Activated CD4-positive, alpha-beta T cell treated with anti-CD3 and anti-CD28 coated beads, Interleukin-10, Interleukin-2, amounts not matched to agents 100 ng/mL and 50 ng/mL, durations not matched to agents 16 hours and 8 hours (primary cell): ENCODE results near the gene WWC1.

ENCODE experiments used
- DNase-seq: peaks from one replicate; pipeline ENCODE4 v3.0.0-alpha.2; 2020

WWC1 gene

GRCh38 chr5:168451565-168451964, 160.1 kb downstream of the WWC1 start:
- no peak for DNase-seq

GRCh38 chr5:168455201-168455600, 163.8 kb downstream of the WWC1 start:
- no peak for DNase-seq

- DNase-seq, result no peak
Measured at GRCh38 chr5:168457542-168457941, 166.1 kb downstream of the WWC1 start.

DNA sequence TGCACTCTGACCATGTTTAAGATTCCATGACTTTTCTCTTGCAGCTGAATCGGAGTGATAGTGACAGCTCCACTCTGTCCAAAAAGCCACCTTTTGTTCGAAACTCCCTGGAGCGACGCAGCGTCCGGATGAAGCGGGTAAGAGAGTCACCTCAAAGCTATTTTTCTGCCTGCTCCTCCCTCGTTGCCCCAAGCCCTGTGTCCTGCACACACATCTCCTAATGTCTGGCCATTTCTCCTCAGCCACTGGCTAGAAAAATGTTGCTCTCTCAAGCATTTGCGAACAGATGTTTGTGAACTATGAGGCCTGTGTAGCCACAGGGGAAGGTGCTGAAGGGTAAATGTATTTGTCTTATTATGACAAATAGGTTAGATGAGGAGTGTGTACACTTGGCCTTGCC, 169.2 kb downstream of the WWC1 start:
- DNase-seq, result no peak

DNA sequence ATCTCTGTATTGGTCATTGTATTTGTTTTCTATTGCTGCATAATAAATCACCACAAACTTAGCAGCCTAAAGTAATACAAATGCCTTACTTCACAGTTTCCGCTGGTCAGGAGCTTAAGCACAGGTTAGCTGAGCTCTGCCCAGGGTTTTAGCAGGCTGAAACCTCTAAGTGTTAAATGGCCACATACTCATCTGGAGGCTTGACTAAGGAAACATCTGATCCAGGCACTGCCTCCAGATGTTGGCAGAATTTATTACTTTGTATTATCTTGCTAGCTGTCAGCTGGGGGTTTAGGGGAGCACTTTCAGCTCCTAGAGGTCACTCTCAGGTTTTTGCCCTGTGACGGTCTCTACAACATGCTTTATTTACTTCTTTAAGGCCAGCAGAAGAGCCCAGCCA, 171.6 kb downstream of the WWC1 start:
- no peak for DNase-seq

- no peak for DNase-seq
Measured at GRCh38 chr5:168464214-168464613, 172.8 kb downstream of the WWC1 start.

DNA sequence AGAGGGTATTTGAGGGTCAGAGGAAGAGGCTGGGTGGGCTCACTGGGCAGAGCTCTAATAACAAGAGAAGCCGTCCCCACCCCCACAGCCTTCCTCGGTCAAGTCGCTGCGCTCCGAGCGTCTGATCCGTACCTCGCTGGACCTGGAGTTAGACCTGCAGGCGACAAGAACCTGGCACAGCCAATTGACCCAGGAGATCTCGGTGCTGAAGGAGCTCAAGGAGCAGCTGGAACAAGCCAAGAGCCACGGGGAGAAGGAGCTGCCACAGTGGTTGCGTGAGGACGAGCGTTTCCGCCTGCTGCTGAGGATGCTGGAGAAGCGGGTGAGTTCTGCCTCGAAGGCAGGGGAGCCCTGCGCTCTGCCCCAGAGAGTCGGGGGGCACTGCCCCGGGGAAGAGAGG, 173.2 kb downstream of the WWC1 start:
- no peak for DNase-seq

DNA sequence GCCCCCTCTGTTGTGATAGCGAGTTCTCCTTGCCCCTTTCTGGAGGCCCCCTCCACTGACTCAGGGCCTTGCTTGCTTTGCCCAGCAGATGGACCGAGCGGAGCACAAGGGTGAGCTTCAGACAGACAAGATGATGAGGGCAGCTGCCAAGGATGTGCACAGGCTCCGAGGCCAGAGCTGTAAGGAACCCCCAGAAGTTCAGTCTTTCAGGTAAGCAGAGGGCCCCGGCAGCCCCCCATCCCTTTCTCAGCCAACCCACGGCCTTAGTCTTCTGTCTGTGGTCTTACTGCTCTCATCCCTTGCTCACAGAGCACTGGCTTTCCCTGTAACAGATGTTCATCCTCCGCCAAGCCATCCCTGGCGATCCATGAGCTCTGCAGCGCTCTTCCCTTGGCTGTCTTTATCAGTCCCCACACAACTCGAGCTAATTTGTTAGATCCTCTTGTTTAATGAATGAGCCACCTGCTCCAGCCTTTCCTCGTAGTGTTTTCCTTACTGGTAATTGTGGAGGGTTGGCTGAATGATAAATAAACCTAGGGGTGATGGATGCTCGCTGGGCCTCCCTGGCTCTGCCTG, 176.4 kb downstream of the WWC1 start:
- DNase-seq, result no peak

DNA sequence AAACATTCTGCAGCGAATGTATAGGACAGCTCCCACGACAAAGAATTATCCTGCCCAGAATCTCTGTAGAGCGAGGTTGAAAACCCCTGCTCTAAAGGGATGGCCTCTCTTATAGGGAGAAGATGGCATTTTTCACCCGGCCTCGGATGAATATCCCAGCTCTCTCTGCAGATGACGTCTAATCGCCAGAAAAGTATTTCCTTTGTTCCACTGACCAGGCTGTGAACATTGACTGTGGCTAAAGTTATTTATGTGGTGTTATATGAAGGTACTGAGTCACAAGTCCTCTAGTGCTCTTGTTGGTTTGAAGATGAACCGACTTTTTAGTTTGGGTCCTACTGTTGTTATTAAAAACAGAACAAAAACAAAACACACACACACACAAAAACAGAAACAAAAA, 177.4 kb downstream of the WWC1 start:
- DNase-seq, result no peak

DNA sequence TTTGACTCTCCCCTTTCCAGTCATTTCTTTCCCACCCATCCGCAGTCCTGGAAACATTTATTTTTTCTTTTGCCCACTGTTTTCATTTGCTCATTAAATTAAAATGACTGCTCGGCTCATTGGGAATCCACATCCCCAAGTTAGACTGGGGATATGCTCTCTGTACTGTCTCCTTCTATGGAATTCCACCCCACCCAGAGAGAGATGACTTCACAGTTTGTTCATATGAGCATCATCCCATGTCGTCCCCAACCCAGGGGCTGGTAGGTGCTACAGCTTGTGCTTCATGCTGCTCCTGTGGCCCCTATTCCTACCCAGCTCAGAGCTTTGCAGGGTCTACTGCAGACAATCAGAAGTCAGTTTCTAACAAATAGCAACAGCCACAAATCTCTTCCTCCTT, 178.4 kb downstream of the WWC1 start:
- DNase-seq, result no peak

DNA sequence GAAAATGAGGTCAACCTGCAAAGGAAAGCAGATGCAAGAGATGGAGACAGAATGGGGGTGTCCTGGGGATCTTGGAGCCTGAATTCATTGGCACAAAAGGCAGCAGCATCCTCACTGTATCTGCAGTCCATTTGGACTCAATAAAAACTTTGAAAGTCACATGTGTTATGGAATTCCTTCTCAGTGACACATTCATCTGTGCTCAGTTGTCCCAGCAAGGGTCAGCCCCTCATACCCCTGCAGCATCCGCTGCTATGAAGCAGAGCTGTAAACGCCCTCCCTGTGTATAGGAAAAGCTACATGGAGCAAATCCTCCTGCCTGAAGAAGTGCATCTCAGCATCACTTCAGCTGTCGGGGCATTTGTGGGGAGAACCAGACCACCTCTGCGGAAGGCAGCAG, 180.3 kb downstream of the WWC1 start:
- DNase-seq, result no peak

DNA sequence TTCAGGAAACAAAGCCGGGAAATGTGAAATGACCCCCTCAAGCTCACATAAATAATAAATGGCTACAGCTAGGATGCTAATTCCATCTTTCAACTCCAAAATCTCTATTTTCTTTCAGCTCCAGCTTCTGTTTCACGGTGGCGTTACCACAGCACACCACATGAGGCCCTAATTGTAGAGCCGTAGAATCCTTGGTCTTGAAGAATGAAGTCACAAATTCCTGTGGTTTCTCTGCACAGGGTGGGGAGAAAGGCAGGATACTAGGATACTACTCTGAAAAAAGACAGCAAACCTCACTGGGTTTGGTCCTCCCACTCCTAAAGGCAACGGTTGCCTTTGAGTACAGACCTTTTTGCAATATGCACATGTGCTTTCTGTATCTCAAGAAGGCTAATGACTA, 180.9 kb downstream of the WWC1 start:
- DNase-seq, result no peak

GRCh38 chr5:168474319-168474718, 182.9 kb downstream of the WWC1 start:
- no peak for DNase-seq

DNA sequence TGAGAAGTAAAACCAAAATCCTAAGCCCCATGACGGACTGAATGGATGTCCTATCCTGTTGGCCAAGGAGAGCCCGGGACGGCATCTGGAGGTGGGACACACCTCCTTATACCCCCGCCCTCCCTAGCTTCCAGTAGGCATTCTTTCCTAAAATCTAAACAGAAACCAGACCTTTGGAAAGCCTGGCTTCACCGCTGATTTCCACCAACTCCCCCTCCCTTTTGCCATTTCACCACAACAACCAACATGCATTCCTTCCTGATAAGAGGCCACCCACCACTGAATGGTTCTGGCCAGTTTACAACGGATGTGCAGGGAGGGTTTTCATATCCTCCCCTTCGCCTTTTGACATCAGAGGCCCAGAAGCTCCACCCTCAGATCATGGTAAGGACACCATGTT, 185.6 kb downstream of the WWC1 start:
- no peak for DNase-seq

- DNase-seq, result no peak
Measured at GRCh38 chr5:168479166-168479565, 187.7 kb downstream of the WWC1 start.

GRCh38 chr5:168480601-168481000, 189.2 kb downstream of the WWC1 start:
- DNase-seq, result no peak

DNA sequence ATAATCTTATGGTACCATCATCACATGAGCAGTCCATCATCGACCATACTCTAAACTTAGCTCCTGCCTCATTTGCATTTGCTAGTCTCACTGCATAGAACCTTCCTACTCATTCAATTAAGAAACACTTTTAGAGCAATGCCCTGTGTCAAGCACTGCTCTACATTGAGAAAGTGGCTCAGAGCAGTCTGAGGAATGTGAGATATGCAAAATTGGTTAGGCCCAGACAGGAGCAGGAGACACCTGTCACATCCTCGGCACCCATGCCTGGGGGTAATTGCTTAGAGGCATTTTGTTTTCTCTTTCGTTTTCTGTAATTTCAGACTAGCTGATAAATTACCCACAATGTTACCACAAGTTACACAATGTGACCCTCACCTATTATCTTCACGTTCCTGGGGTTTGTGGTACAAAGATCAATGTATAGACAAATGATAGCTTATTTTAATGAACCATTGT, 189.9 kb downstream of the WWC1 start:
- DNase-seq, result peak; percentile 34

DNA sequence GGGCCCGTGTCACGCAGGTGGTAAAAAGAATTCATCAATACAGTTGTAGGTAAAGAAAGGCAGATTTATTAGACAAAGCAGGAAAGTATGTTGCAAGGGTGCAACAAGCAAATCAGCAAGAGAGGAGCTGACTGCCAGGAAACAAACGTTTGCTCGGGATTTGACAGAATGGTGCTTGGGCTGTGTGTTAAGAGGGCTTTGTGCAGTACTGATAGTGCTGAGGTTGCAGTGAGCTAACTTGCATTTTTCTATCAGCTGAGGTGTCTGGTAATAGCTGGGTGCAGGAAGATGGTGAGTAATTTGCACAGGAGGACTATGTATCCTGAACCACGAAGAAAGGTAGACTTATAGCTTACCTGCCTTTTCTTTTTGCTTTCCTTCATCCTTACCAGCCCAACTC, 190.9 kb downstream of the WWC1 start:
- DNase-seq, result no peak

DNA sequence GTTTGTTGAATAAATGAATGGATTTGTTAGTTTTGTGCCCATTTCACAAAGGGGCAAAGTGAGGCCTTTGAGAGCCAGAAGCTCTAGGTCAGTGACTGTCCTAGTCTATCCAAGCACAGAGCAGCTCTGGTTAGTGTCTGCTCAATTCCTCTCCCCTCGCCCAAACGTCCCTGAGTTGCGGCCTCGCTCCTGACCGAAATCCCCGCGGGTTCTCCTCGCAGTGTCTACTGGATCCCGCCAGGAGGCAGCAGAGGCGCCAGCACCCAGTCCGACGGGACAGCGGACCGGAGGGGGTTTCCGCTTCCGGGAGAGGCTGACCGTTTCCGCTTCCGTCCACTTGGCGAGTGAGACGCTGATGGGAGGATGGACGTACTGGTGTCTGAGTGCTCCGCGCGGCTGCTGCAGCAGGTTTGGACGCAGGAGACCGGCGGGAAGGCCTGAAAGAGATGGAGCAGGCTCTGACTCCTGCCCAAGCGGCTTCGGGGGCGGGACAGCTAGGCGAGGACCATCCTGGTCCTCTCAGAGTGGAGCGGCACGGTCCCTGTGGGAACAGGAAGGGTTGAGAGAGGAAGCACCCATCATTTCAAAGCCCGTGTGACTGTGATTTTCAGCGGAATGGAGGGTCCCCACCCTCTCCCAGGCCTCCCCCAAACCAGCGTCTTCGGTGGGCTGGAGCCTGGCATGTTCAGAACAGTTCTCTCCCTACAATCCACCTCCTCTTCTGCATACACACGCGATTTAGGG, 194.9 kb downstream of the WWC1 start, which contains the start of gene RARS1:
TSS of gene RARS1 (plus strand) at position 336 of the 744 bp plus-strand sequence. CDS start at position 364, 28 bp downstream.
- peak; percentile 95 for DNase-seq

- no peak for DNase-seq
Measured at GRCh38 chr5:168489059-168489458, 197.6 kb downstream of the WWC1 start.

- DNase-seq, result no peak
Measured at GRCh38 chr5:168494057-168494555, 202.7 kb downstream of the WWC1 start.

GRCh38 chr5:168502563-168503237, 211.3 kb downstream of the WWC1 start:
- DNase-seq, result no peak

- no peak for DNase-seq
Measured at GRCh38 chr5:168513861-168514428, 222.5 kb downstream of the WWC1 start.
